ENCODE data around the gene JUP. TPM values are rescaled to one million over a fixed set of nuclear protein-coding genes. Genes with fewer than 3 reads are reported as not detected.

JUP gene
- total and polyA plus RNA-seq, 10 of the 15 experiments (the other 5 are each of a cell fraction or from before 2014, with no cell fraction given), result 1.5 to 36.3 (median 11.6) TPM

DNA sequence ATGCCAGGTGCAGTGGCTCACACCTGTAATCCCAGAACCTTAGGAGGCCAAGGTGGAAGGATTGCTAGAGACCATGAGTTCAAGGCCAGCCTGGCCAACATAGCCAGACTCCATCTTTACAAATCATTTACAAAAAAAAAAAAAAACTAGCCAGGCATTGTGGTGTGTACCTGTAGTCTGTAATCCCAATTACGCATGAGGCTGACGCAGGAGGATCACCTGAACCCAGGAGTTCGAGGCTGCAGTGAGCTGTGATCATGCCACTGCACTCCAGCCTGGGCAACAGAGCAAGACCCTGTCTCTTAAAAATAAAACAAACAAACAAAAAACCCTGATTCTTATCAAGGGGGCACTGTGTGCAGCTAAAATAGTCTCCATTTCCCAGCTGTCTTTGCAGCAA is 35.2 kb downstream of the JUP start:
- Histone ChIP-seq H3K27me3 (replicated peaks in 1 of 2; ENCODE audit: control insufficient read depth in 2 of 2, insufficient read depth in 2 of 2, low read length in 1 of 2) (no peaks in the 10 kb centered on the region), H4K20me1 (ENCODE audit: control insufficient read depth, insufficient read depth) (no peaks in the 10 kb centered on the region), H3K27ac (ENCODE audit: control insufficient read depth, insufficient read depth) (no peak overlapping the region), H3K9me3 (replicated peaks; ENCODE audit: control insufficient read depth, insufficient read depth, low read length) (no peaks in the 10 kb centered on the region), H3K4me1 (ENCODE audit: control insufficient read depth, insufficient read depth, low read length) (no peaks in the 10 kb centered on the region), H3K9ac (ENCODE audit: control insufficient read depth, insufficient read depth, low read length) (no peak overlapping the region), H3K36me3 (ENCODE audit: control insufficient read depth in 2 of 2, insufficient read depth in 2 of 2, low read length in 1 of 2) (peaks cover 0 to 2% of the 10 kb centered on the region in 2 experiments; a peak in 1 of 4 replicates), H3K4me2 (ENCODE audit: control insufficient read depth, insufficient read depth) (no peak overlapping the region), H2AFZ (ENCODE audit: control insufficient read depth, low read depth, low read length) (no peak overlapping the region), H3K79me2 (ENCODE audit: control insufficient read depth, insufficient read depth, low read length) (no peaks in the 10 kb centered on the region), H3K4me3 (no peak overlapping the region)
- ChIA-PET RAD21 (ENCODE audit: unreplicated experiment) (no interaction called here), SMC1A (ENCODE audit: uncharacterized antibody, unreplicated experiment) (no interaction called here), CTCF (interaction anchor here (1.0 kb wide), 1 partner anchor 51 kb away, joined by 3 read pairs; no protein-coding TSS in a partner anchor), POLR2A (no interaction called here)
- in situ Hi-C loops (cut with MboI) (no loop called here), intact Hi-C loops (cut with micrococcal nuclease; ENCODE audit: unreplicated experiment) (no loop called here)
- TF ChIP-seq CEBPB (IDR thresholded peaks at IDR 0.05; ENCODE audit: borderline replicate concordance in 1 of 2, low read depth in 2 of 2, low read length in 2 of 2) (no peak), ATF7 (IDR thresholded peaks at IDR 0.05; ENCODE audit: low read depth) (no peak), MEF2B (IDR thresholded peaks at IDR 0.05; ENCODE audit: partially characterized antibody, poor library complexity, severe bottlenecking) (no peak), EED (IDR thresholded peaks at IDR 0.05; ENCODE audit: low read depth) (no peak), FOXK2 (IDR thresholded peaks at IDR 0.05) (no peak), PRDM15 (CRISPR knock-in tag; IDR thresholded peaks at IDR 0.05) (no peak), ZNF24 (IDR thresholded peaks at IDR 0.05) (no peak), GABPA (IDR thresholded peaks at IDR 0.05; ENCODE audit: low read depth) (no peak), NR2C2 (IDR thresholded peaks at IDR 0.05; ENCODE audit: borderline replicate concordance, control insufficient read depth, insufficient read length, low read depth) (no peak), IKZF1 (conservative IDR thresholded peaks at IDR 0.05) (no peak), ZBTB40 (IDR thresholded peaks at IDR 0.05; ENCODE audit: borderline replicate concordance) (no peak), RB1 (IDR thresholded peaks at IDR 0.05; ENCODE audit: borderline replicate concordance) (no peak), JUNB (IDR thresholded peaks at IDR 0.05) (no peak), ZNF622 (IDR thresholded peaks at IDR 0.05) (no peak), GATAD2B (conservative IDR thresholded peaks at IDR 0.05; ENCODE audit: low read depth) (no peak), ZNF274 (IDR thresholded peaks at IDR 0.05; ENCODE audit: insufficient read depth, insufficient read length) (no peak)
- no TSS peak for BruUV-seq (replicated peaks)
- no peak for FAIRE-seq
- DNase-seq (ENCODE audit: low read depth, low spot score), result no peak
- no peak for ATAC-seq
- 20% methylated on average over 3 of the region's 3 CpGs for WGBS (ENCODE audit: insufficient coverage, insufficient replicate concordance, low lambda C conversion rate, missing lambda C conversion rate)

All from GM12878 (cell line).